GM18907 (cell line): ENCODE results near the gene SIL1.

Experiments used
- ATAC-seq: cut with Tn5 transposase; IDR thresholded peaks from one replicate; pipeline ENCODE4 v1.9.1; 2021; ENCODE audit warnings: mild to moderate bottlenecking, moderate library complexity; ENCODE audit not compliant: unreplicated experiment

The SIL1 gene

GRCh38 chr5:139146809-139147482 lies 51.2 kb downstream of the SIL1 start:
- ATAC-seq = peak; percentile 64

- ATAC-seq = no peak
Measured at GRCh38 chr5:139141446-139142204, 56.5 kb downstream of the SIL1 start.

- no peak for ATAC-seq
Measured at GRCh38 chr5:139140591-139141071, 57.5 kb downstream of the SIL1 start.

- ATAC-seq = no peak
Measured at GRCh38 chr5:139138809-139139208, 59.4 kb downstream of the SIL1 start.

GRCh38 chr5:139138109-139138508 lies 60.1 kb downstream of the SIL1 start:
- ATAC-seq = no peak

GRCh38 chr5:139137697-139138096 lies 60.5 kb downstream of the SIL1 start:
- ATAC-seq = no peak

GRCh38 chr5:139134906-139135305 lies 63.3 kb downstream of the SIL1 start:
- no peak for ATAC-seq

- ATAC-seq = no peak
Measured at GRCh38 chr5:139133282-139133681, 64.9 kb downstream of the SIL1 start.

- no peak for ATAC-seq
Measured at GRCh38 chr5:139132515-139132914, 65.7 kb downstream of the SIL1 start.

- no peak for ATAC-seq
Measured at GRCh38 chr5:139131921-139132432, 66.2 kb downstream of the SIL1 start.

GRCh38 chr5:139131465-139131864 lies 66.7 kb downstream of the SIL1 start:
- ATAC-seq = no peak

GRCh38 chr5:139131062-139131461 lies 67.1 kb downstream of the SIL1 start:
- no peak for ATAC-seq

- no peak for ATAC-seq
Measured at GRCh38 chr5:139130214-139130613, 68.0 kb downstream of the SIL1 start.

GRCh38 chr5:139126711-139127111 lies 71.5 kb downstream of the SIL1 start:
- ATAC-seq = no peak

- ATAC-seq = no peak
Measured at GRCh38 chr5:139125991-139126390, 72.2 kb downstream of the SIL1 start.

GRCh38 chr5:139124774-139125520 lies 73.2 kb downstream of the SIL1 start:
- ATAC-seq = no peak

GRCh38 chr5:139121120-139121519 lies 77.0 kb downstream of the SIL1 start:
- no peak for ATAC-seq

- ATAC-seq = no peak
Measured at GRCh38 chr5:139120521-139120920, 77.6 kb downstream of the SIL1 start.

GRCh38 chr5:139118804-139119203 lies 79.4 kb downstream of the SIL1 start:
- no peak for ATAC-seq

- no peak for ATAC-seq
Measured at GRCh38 chr5:139117342-139117884, 80.8 kb downstream of the SIL1 start.

- ATAC-seq = no peak
Measured at GRCh38 chr5:139116100-139116655, 82.0 kb downstream of the SIL1 start.
